ENCODE measurements around the gene OR9G1. TPM values are rescaled to one million over a fixed set of nuclear protein-coding genes. Genes with fewer than 3 reads are reported as not detected.
"Not testable (repeated sequence)": the region's sequence is repeated elsewhere in the genome, so short reads cannot be mapped to it uniquely, and the experiment has no call there.

The OR9G1 gene
- total RNA-seq (not detected), polyA plus RNA-seq (not detected)
- long read RNA-seq, donor 1 = 0 reads
- long read RNA-seq, donor 2 = 0 reads

GRCh38 chr11:56698795-56699194 is at the start of gene OR9G1:
TSS of gene OR9G1 (plus strand) at chr11:56699095. CDS start at chr11:56700388, 1,293 bp downstream.
- WGBS, 2 donors = 81 to 88% methylated on average over 1 of the region's 1 CpG
- H3K36me3 ChIP-seq (ENCODE audit: control insufficient read depth in 1 of 2, insufficient read depth in 2 of 2, low read length in 1 of 2) = no peaks in the 10 kb centered on the region
- DNase-seq (no peak), ATAC-seq (ENCODE audit: low FRiP score) (no peak)
- no peak within 1 kb of the TSS for H3K27ac ChIP-seq (ENCODE audit: low read depth in 1 of 2, low read length in 2 of 2)
- intact Hi-C loops (cut with DNase I) = no loop called here
- no peaks in the 10 kb centered on the region for H3K9me3 ChIP-seq (ENCODE audit: control insufficient read depth, low read length)
- no peaks in the 10 kb centered on the region for H3K27me3 ChIP-seq (ENCODE audit: control insufficient read depth in 1 of 2, insufficient read depth in 2 of 2, low read length in 1 of 2)
- no peaks in the 10 kb centered on the region for H3K4me1 ChIP-seq (ENCODE audit: control insufficient read depth in 1 of 2, insufficient read depth in 2 of 2, low read length in 2 of 2)
- H3K4me3 ChIP-seq (ENCODE audit: low read length in 2 of 2) = no peak within 1 kb of the TSS

GRCh38 chr11:56659755-56660154 is 39.1 kb upstream of the OR9G1 start:
- no peak overlapping the region for H3K27ac ChIP-seq (ENCODE audit: low read depth in 1 of 2, low read length in 2 of 2)
- H3K27me3 ChIP-seq (ENCODE audit: control insufficient read depth in 1 of 2, insufficient read depth in 2 of 2, low read length in 1 of 2) = peaks cover 0 to 2% of the 10 kb centered on the region in 2 donors
- ATAC-seq (ENCODE audit: low FRiP score) = no peak
- peaks cover 2% of the 10 kb centered on the region for H3K9me3 ChIP-seq (ENCODE audit: control insufficient read depth, low read length)
- DNase-seq = no peak
- H3K36me3 ChIP-seq (ENCODE audit: control insufficient read depth in 1 of 2, insufficient read depth in 2 of 2, low read length in 1 of 2) = no peaks in the 10 kb centered on the region
- WGBS, 2 donors = 12 to 14% methylated on average over 3 of the region's 3 CpGs
- H3K4me3 ChIP-seq (ENCODE audit: low read length in 2 of 2) = no peak overlapping the region
- intact Hi-C loops (cut with DNase I) = no loop called here
- no peaks in the 10 kb centered on the region for H3K4me1 ChIP-seq (ENCODE audit: control insufficient read depth in 1 of 2, insufficient read depth in 2 of 2, low read length in 2 of 2)

- H3K9me3 ChIP-seq (ENCODE audit: control insufficient read depth, low read length) = peaks cover 2% of the 10 kb centered on the region
- H3K36me3 ChIP-seq (ENCODE audit: control insufficient read depth in 1 of 2, insufficient read depth in 2 of 2, low read length in 1 of 2) = no peaks in the 10 kb centered on the region
- intact Hi-C loops (cut with DNase I) = no loop called here
- peaks cover 0 to 2% of the 10 kb centered on the region in 2 donors for H3K27me3 ChIP-seq (ENCODE audit: control insufficient read depth in 1 of 2, insufficient read depth in 2 of 2, low read length in 1 of 2)
- H3K27ac ChIP-seq (ENCODE audit: low read depth in 1 of 2, low read length in 2 of 2) = no peak within 1 kb of the TSS
- no peak within 1 kb of the TSS for H3K4me3 ChIP-seq (ENCODE audit: low read length in 2 of 2)
- no peaks in the 10 kb centered on the region for H3K4me1 ChIP-seq (ENCODE audit: control insufficient read depth in 1 of 2, insufficient read depth in 2 of 2, low read length in 2 of 2)
- ATAC-seq (ENCODE audit: low FRiP score) = no peak
- no peak for DNase-seq
- WGBS, 2 donors = 67 to 69% methylated on average over 2 of the region's 2 CpGs
Measured at GRCh38 chr11:56663386-56663785, 35.5 kb upstream of the OR9G1 start, which contains the start of gene OR5AR1. TSS of gene OR5AR1 (plus strand) at chr11:56663686. CDS start at chr11:56663686, 0 bp downstream.

GRCh38 chr11:56670984-56671383 is 27.9 kb upstream of the OR9G1 start:
- H3K4me3 ChIP-seq (ENCODE audit: low read length in 2 of 2) = no peak overlapping the region
- H3K4me1 ChIP-seq (ENCODE audit: control insufficient read depth in 1 of 2, insufficient read depth in 2 of 2, low read length in 2 of 2) = no peaks in the 10 kb centered on the region
- H3K9me3 ChIP-seq (ENCODE audit: control insufficient read depth, low read length) = no peaks in the 10 kb centered on the region
- H3K27me3 ChIP-seq (ENCODE audit: control insufficient read depth in 1 of 2, insufficient read depth in 2 of 2, low read length in 1 of 2) = no peaks in the 10 kb centered on the region
- DNase-seq (no peak), ATAC-seq (ENCODE audit: low FRiP score) (no peak)
- no peaks in the 10 kb centered on the region for H3K36me3 ChIP-seq (ENCODE audit: control insufficient read depth in 1 of 2, insufficient read depth in 2 of 2, low read length in 1 of 2)
- no peak overlapping the region for H3K27ac ChIP-seq (ENCODE audit: low read depth in 1 of 2, low read length in 2 of 2)
- intact Hi-C loops (cut with DNase I) = no loop called here
- WGBS, 2 donors = 65 to 73% methylated on average over 2 of the region's 2 CpGs

GRCh38 chr11:56688554-56689100 is 10.3 kb upstream of the OR9G1 start:
- H3K27me3 ChIP-seq (ENCODE audit: control insufficient read depth in 1 of 2, insufficient read depth in 2 of 2, low read length in 1 of 2) = no peaks in the 10 kb centered on the region
- DNase-seq (no peak), ATAC-seq (ENCODE audit: low FRiP score) (no peak)
- peaks cover 2% of the 10 kb centered on the region for H3K9me3 ChIP-seq (ENCODE audit: control insufficient read depth, low read length)
- no peaks in the 10 kb centered on the region for H3K4me1 ChIP-seq (ENCODE audit: control insufficient read depth in 1 of 2, insufficient read depth in 2 of 2, low read length in 2 of 2)
- 17 to 22% methylated on average over 1 of the region's 1 CpG for WGBS, 2 donors
- H3K36me3 ChIP-seq (ENCODE audit: control insufficient read depth in 1 of 2, insufficient read depth in 2 of 2, low read length in 1 of 2) = no peaks in the 10 kb centered on the region
- H3K27ac ChIP-seq (ENCODE audit: low read depth in 1 of 2, low read length in 2 of 2) = no peak overlapping the region
- intact Hi-C loops (cut with DNase I) = no loop called here
- no peak overlapping the region for H3K4me3 ChIP-seq (ENCODE audit: low read length in 2 of 2)

GRCh38 chr11:56691179-56691578 is 7.7 kb upstream of the OR9G1 start:
- intact Hi-C loops (cut with DNase I); H3K4me3 ChIP-seq (ENCODE audit: low read length in 2 of 2); H3K36me3 ChIP-seq (ENCODE audit: control insufficient read depth in 1 of 2, insufficient read depth in 2 of 2, low read length in 1 of 2); DNase-seq; H3K4me1 ChIP-seq (ENCODE audit: control insufficient read depth in 1 of 2, insufficient read depth in 2 of 2, low read length in 2 of 2); H3K27me3 ChIP-seq (ENCODE audit: control insufficient read depth in 1 of 2, insufficient read depth in 2 of 2, low read length in 1 of 2); ATAC-seq (ENCODE audit: low FRiP score); H3K27ac ChIP-seq (ENCODE audit: low read depth in 1 of 2, low read length in 2 of 2); H3K9me3 ChIP-seq (ENCODE audit: control insufficient read depth, low read length): not testable (repeated sequence)
- 90% methylated on average over 3 of the region's 3 CpGs for WGBS, 2 donors

- Histone ChIP-seq H3K27me3 (ENCODE audit: control insufficient read depth in 1 of 2, insufficient read depth in 2 of 2, low read length in 1 of 2) (no peaks in the 10 kb centered on the region), H3K4me1 (ENCODE audit: control insufficient read depth in 1 of 2, insufficient read depth in 2 of 2, low read length in 2 of 2) (no peaks in the 10 kb centered on the region), H3K4me3 (ENCODE audit: low read length in 2 of 2) (no peak overlapping the region), H3K27ac (ENCODE audit: low read depth in 1 of 2, low read length in 2 of 2) (no peak overlapping the region), H3K9me3 (ENCODE audit: control insufficient read depth, low read length) (no peaks in the 10 kb centered on the region), H3K36me3 (ENCODE audit: control insufficient read depth in 1 of 2, insufficient read depth in 2 of 2, low read length in 1 of 2) (no peaks in the 10 kb centered on the region)
- intact Hi-C loops (cut with DNase I) = no loop called here
- DNase-seq = no peak
- no peak for ATAC-seq (ENCODE audit: low FRiP score)
- WGBS, 2 donors = 78 to 83% methylated on average over 2 of the region's 2 CpGs
Measured at GRCh38 chr11:56693428-56693827, 5.5 kb upstream of the OR9G1 start.

GRCh38 chr11:56700242-56700913 is 1.5 kb downstream of the OR9G1 start:
- WGBS, 2 donors = 52 to 54% methylated on average over 10 of the region's 10 CpGs
- intact Hi-C loops (cut with DNase I) = no loop called here
- Histone ChIP-seq H3K36me3 (ENCODE audit: control insufficient read depth in 1 of 2, insufficient read depth in 2 of 2, low read length in 1 of 2) (no peaks in the 10 kb centered on the region), H3K9me3 (ENCODE audit: control insufficient read depth, low read length) (no peaks in the 10 kb centered on the region), H3K4me1 (ENCODE audit: control insufficient read depth in 1 of 2, insufficient read depth in 2 of 2, low read length in 2 of 2) (no peaks in the 10 kb centered on the region), H3K27me3 (ENCODE audit: control insufficient read depth in 1 of 2, insufficient read depth in 2 of 2, low read length in 1 of 2) (no peaks in the 10 kb centered on the region), H3K4me3 (ENCODE audit: low read length in 2 of 2) (no peak overlapping the region), H3K27ac (ENCODE audit: low read depth in 1 of 2, low read length in 2 of 2) (no peak overlapping the region)
- ATAC-seq (ENCODE audit: low FRiP score) (peak; percentile 73), DNase-seq (no peak)

GRCh38 chr11:56700914-56701485 is 2.1 kb downstream of the OR9G1 start:
- Histone ChIP-seq H3K9me3 (ENCODE audit: control insufficient read depth, low read length) (peaks cover 1% of the 10 kb centered on the region), H3K27me3 (ENCODE audit: control insufficient read depth in 1 of 2, insufficient read depth in 2 of 2, low read length in 1 of 2) (no peaks in the 10 kb centered on the region), H3K4me1 (ENCODE audit: control insufficient read depth in 1 of 2, insufficient read depth in 2 of 2, low read length in 2 of 2) (no peaks in the 10 kb centered on the region), H3K27ac (ENCODE audit: low read depth in 1 of 2, low read length in 2 of 2) (no peak overlapping the region), H3K4me3 (ENCODE audit: low read length in 2 of 2) (no peak overlapping the region), H3K36me3 (ENCODE audit: control insufficient read depth in 1 of 2, insufficient read depth in 2 of 2, low read length in 1 of 2) (no peaks in the 10 kb centered on the region)
- DNase-seq (no peak), ATAC-seq (ENCODE audit: low FRiP score) (peak; percentile 54)
- intact Hi-C loops (cut with DNase I) = no loop called here
- 60 to 64% methylated on average over 8 of the region's 8 CpGs for WGBS, 2 donors
